Suprapubic skin (tissue), 4 donors: ENCODE results near the gene COL5A2.

ENCODE experiments used
- CTCF ChIP-seq, 2 donors: fragments of 200-600 bp in 1 of 2; fragments of 450-650 bp in 1 of 2; sonication (generic) in 1 of 2; IDR thresholded peaks; one replicate each; pipeline ENCODE4 v1.5.1; 2016 to 2019; ENCODE audit warnings: antibody characterized with exemption in 2 of 2, mild to moderate bottlenecking in 1 of 2, moderate library complexity in 1 of 2
- POLR2A ChIP-seq, 2 donors: fragments of 450-650 bp; IDR thresholded peaks; one replicate each; pipeline ENCODE4 v1.6.1; 2017; ENCODE audit warnings: antibody characterized with exemption in 2 of 2, mild to moderate bottlenecking in 2 of 2, moderate library complexity in 2 of 2
- POLR2AphosphoS5 ChIP-seq, 3 donors: sonication (generic); formaldehyde crosslinking; IDR thresholded peaks; one replicate each; pipeline ENCODE4 v1.6.1; 2017; ENCODE audit warnings: antibody characterized with exemption in 3 of 3

GRCh38 chr2:189076572-189076971, 103.0 kb downstream of the COL5A2 start:
- no peak for TF ChIP-seq POLR2A (IDR thresholded peaks at IDR 0.05)
- no peak for TF ChIP-seq CTCF (IDR thresholded peaks at IDR 0.05)
- TF ChIP-seq POLR2AphosphoS5 (IDR thresholded peaks at IDR 0.05), result no peak
